HEK293T (cell line): ENCODE data around the gene ZNF865.

Experiments
- CTCF ChIA-PET: fragments of 350-600 bp; formaldehyde crosslinking; extraction: SDS; loops from one replicate; lab custom pipeline; 2021; ENCODE audit warnings: antibody characterized with exemption, inconsistent platforms; lab: Yijun Ruan, JAX
- POLR2A ChIA-PET: fragments of 350-600 bp; formaldehyde crosslinking; extraction: SDS; loops from one replicate; lab custom pipeline; 2020; ENCODE audit warnings: antibody characterized with exemption, inconsistent platforms; lab: Yijun Ruan, JAX
- DNase-seq: peaks from one replicate; pipeline ENCODE4 v3.0.0; 2012; ENCODE audit warnings: mixed read lengths; ENCODE audit errors: extremely low spot score
- ARNT ChIP-seq: fragments of 450-650 bp; IDR thresholded peaks from 2 replicates; pipeline ENCODE4 v1.6.1; 2017; ENCODE audit warnings: mild to moderate bottlenecking
- BHLHE40 ChIP-seq: fragments of 450-650 bp; IDR thresholded peaks from 2 replicates; pipeline ENCODE4 v1.6.1; 2016; ENCODE audit warnings: mild to moderate bottlenecking, moderate library complexity, borderline replicate concordance
- CTBP1 ChIP-seq: fragments of 450-650 bp; IDR thresholded peaks from 2 replicates; pipeline ENCODE4 v1.6.1; 2016; ENCODE audit warnings: borderline replicate concordance
- ELF4 ChIP-seq: fragments of 450-650 bp; IDR thresholded peaks from 2 replicates; pipeline ENCODE4 v1.6.1; 2017; ENCODE audit warnings: antibody characterized with exemption
- FOXA1 ChIP-seq: fragments of 450-650 bp; IDR thresholded peaks from 2 replicates; pipeline ENCODE4 v1.6.1; 2016; ENCODE audit warnings: mild to moderate bottlenecking
- FOXK2 ChIP-seq: fragments of 450-650 bp; IDR thresholded peaks from 2 replicates; pipeline ENCODE4 v1.6.1; 2016; ENCODE audit warnings: mild to moderate bottlenecking
- FOXM1 ChIP-seq: fragments of 450-650 bp; IDR thresholded peaks from 2 replicates; pipeline ENCODE4 v1.6.1; 2017; ENCODE audit warnings: mild to moderate bottlenecking, borderline replicate concordance
- HDGF ChIP-seq: fragments of 450-650 bp; IDR thresholded peaks from 2 replicates; pipeline ENCODE4 v1.6.1; 2017; ENCODE audit warnings: antibody characterized with exemption, borderline replicate concordance
- L3MBTL2 ChIP-seq: fragments of 450-650 bp; conservative IDR thresholded peaks from 2 replicates; pipeline ENCODE4 v1.6.1; 2016; ENCODE audit warnings: mild to moderate bottlenecking
- LEF1 ChIP-seq: fragments of 450-650 bp; IDR thresholded peaks from 2 replicates; pipeline ENCODE4 v1.6.1; 2017; ENCODE audit warnings: mild to moderate bottlenecking, borderline replicate concordance
- NFRKB ChIP-seq: fragments of 450-650 bp; IDR thresholded peaks from 2 replicates; pipeline ENCODE4 v1.6.1; 2016; ENCODE audit warnings: mild to moderate bottlenecking, moderate library complexity
- PKNOX1 ChIP-seq: fragments of 450-650 bp; IDR thresholded peaks from 2 replicates; pipeline ENCODE4 v1.6.1; 2016
- SP1 ChIP-seq: fragments of 450-650 bp; IDR thresholded peaks from 2 replicates; pipeline ENCODE4 v1.6.1; 2017
- SUZ12 ChIP-seq: fragments of 450-650 bp; IDR thresholded peaks from 2 replicates; pipeline ENCODE4 v1.6.1; 2016; ENCODE audit warnings: mild to moderate bottlenecking
- TARDBP ChIP-seq: fragments of 450-650 bp; IDR thresholded peaks from 2 replicates; pipeline ENCODE4 v1.6.1; 2016
- ZNF384 ChIP-seq: fragments of 450-650 bp; IDR thresholded peaks from 2 replicates; pipeline ENCODE4 v1.6.1; 2016

The ZNF865 gene

DNA sequence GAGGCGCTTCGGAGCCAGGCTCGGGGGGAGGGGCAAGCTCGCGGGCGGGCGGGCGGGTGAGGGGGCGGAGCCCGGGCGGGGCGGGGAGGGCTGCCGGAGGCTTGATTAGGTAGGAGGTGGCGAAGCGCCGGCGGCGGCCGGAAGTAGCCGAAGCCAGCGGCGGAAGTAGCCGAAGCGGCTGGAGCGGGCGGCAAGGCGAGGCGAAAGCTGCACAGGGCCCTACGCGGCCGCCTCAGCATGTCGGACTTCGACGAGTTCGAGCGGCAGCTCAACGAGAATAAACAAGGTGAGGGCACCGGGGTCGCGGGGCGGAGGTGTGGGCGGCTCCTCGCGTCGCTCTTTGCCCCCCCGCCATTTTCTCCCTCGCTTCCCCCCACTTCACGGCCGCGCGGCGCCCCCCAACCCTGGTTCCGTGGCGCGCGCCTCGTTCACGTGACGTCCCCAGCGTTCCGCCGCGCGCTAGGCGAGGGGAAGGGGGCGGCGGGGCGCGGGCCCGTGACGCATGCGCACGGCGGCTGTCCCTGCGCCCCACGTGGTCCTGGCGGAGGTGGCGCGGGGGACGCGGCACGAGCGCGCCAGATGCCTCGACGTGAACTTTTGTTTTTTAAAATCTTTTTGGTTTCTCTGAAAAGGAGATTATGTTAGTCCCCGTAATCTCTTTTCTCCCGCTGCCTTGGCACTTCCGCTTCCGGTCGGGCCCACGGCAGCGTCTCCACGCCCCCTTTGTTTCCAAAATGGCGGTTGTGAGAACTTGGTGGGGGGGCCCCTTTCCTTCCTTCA lies 49.6 kb downstream of the ZNF865 start, which contains the start of gene U2AF2:
U2AF2 (plus strand) TSS at position 168 of the 780 bp plus-strand sequence; CDS start at position 238, 70 bp downstream.
- TF ChIP-seq L3MBTL2 (peak; percentile 89), ELF4 (peak; percentile 74), BHLHE40 (no peak), ARNT (no peak), FOXM1 (no peak), TARDBP (no peak), FOXA1 (no peak), FOXK2 (no peak), HDGF (no peak), SUZ12 (no peak), NFRKB (no peak)
- peak; percentile 92 for DNase-seq
- POLR2A ChIA-PET = interaction anchor here (0.7 to 1.7 kb wide), 23 partner anchors 9 to 537 kb away, joined by 3 to 16 read pairs (median 4); partner anchors contain the start of genes FIZ1, KMT5C, PPP1R12C and PPP6R1
- CTCF ChIA-PET = interaction anchor here (0.6 to 1.4 kb wide), 6 partner anchors 12 to 159 kb away, joined by 3 to 10 read pairs (median 4); no protein-coding TSS in a partner anchor

DNA sequence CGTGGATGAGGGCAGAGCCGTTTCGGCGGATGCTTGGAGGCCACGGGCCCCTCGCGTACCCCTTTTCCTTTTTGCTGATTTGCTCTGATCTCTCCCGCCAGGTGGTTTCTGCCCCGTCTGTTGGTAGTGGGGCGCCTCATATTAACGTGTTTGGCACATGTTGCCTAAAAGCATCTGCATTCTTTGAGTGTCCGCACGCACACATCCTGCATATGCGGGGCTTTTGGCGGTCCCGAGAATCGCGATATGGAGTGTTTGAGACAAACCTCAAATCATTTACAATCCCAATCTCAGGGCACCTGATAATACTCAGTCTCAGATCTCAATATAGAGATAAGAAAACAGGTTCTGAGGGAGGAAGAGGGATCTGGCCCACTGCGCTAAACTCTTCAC lies 50.2 kb downstream of the ZNF865 start:
- POLR2A ChIA-PET = interaction anchor here (1.4 kb wide), 1 partner anchor 18 kb away, joined by 4 read pairs; no protein-coding TSS in a partner anchor
- CTCF ChIA-PET = interaction anchor here (0.5 kb wide), 1 partner anchor 35 kb away, joined by 3 read pairs; no protein-coding TSS in a partner anchor
- TF ChIP-seq FOXM1 (no peak), LEF1 (no peak), SUZ12 (no peak), BHLHE40 (no peak), SP1 (no peak), L3MBTL2 (no peak; the same call in 1 of the 2 replicates), NFRKB (no peak), TARDBP (no peak), FOXK2 (no peak), ZNF384 (no peak), PKNOX1 (no peak), FOXA1 (no peak), CTBP1 (no peak), ARNT (no peak)
- no peak for DNase-seq

DNA sequence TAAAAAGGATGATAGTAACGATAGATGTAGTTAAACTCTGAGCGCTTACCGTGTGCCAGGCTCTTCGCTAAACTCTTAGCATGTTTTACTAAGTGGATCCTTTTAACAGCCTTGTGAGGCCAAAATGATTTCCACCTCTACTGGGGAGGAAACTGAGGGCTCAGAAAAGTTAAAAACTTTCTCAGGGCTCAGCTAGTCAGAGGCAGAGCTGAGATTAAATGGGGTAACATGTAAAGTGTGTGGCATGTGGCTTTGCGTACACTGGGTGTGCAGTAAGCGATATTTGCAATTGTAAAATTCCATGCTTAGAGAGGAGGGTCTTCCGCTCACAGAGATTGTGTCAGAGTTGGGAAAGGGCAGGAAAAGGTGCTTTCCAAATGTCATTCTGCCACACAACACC lies 51.1 kb downstream of the ZNF865 start:
- no peak for DNase-seq
- no peak for TF ChIP-seq L3MBTL2
- TF ChIP-seq NFRKB = no peak
- no peak for TF ChIP-seq FOXA1
- TF ChIP-seq TARDBP = no peak
- no peak for TF ChIP-seq PKNOX1
- no peak for TF ChIP-seq BHLHE40
- TF ChIP-seq FOXK2 = no peak
- TF ChIP-seq ELF4 = no peak
- TF ChIP-seq SUZ12 = no peak
- TF ChIP-seq HDGF = no peak
- TF ChIP-seq FOXM1 = no peak
- no peak for TF ChIP-seq CTBP1
- ChIA-PET CTCF (no interaction called here), POLR2A (interaction anchor here (1.3 to 2.1 kb wide), 3 partner anchors 9 to 18 kb away, joined by 4 to 5 read pairs (median 4); partner anchors contain the start of gene CCDC106)

DNA sequence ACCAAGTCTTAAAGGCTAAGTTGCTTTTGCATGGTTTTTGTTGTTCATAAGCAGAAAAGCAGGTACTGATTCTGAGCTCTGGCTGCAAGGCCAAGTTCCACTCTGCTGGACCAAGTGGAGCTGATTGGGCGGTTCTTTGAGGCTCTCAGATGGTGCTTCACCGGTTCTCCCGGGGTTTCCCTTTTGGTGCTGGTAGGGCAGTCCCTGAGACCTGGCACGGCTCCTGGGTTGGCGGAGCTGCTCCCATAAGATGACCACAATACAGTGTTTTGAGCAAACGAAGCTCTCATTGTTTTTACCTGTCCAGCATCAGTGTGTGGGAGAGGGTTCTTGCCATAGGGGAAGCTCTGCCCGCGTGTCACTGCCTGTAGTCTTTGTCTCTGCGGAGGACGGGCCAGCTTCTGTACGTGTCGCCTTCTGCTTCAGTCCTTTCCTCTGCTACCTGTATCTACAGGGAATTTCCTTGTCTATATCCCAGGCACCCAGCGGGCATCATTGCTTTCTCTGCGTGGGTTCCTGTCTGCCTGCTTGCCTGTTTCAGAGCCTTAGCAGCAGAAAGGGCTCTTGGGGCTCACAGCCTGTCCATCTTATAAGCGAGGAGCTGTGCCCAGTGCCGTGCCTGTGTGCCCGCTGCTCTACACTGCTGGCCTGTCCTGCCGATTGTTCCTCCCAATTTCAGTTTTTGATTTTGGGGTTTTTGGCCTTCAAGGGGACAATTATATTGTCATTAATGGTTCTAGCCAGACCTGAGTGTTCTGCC lies 51.7 kb downstream of the ZNF865 start:
- no peak for DNase-seq
- CTCF ChIA-PET = interaction anchor here (1.1 kb wide), 1 partner anchor 14 kb away, joined by 7 read pairs; no protein-coding TSS in a partner anchor
- POLR2A ChIA-PET = interaction anchor here (0.6 to 2.1 kb wide), 4 partner anchors 9 to 17 kb away, joined by 3 to 5 read pairs (median 4); partner anchors contain the start of genes CCDC106 and ZNF580
- no peak for TF ChIP-seq FOXA1
- no peak for TF ChIP-seq CTBP1
- no peak for TF ChIP-seq ELF4
- no peak for TF ChIP-seq SUZ12
- TF ChIP-seq LEF1 = no peak
- no peak for TF ChIP-seq HDGF
- TF ChIP-seq ZNF384 = no peak

- DNase-seq = no peak
- ChIA-PET CTCF (interaction anchor here (0.8 kb wide), 1 partner anchor 13 kb away, joined by 3 read pairs; no protein-coding TSS in a partner anchor), POLR2A (no interaction called here)
- TF ChIP-seq HDGF (no peak), LEF1 (no peak), FOXA1 (no peak), CTBP1 (no peak), ZNF384 (no peak), FOXM1 (no peak), SP1 (no peak), L3MBTL2 (no peak), NFRKB (no peak)
These were observed 53.5 kb downstream of the ZNF865 start for GRCh38 chr19:55658846-55659459.
